Mammary epithelial cell (primary cell): ENCODE results near the gene CRYBB1.

Experiments used
- CTCF ChIP-seq, 2 donors: IDR thresholded peaks in 1 of 2; conservative IDR thresholded peaks in 1 of 2; 2 replicates each; pipeline ENCODE4 v1.5.1; 2011 to 2012; ENCODE audit warnings: inconsistent platforms in 2 of 2, low read length in 2 of 2, mild to moderate bottlenecking in 2 of 2, control low read depth in 1 of 2, low read depth in 1 of 2; ENCODE audit not compliant: insufficient read depth in 1 of 2; ENCODE audit errors: extremely low read depth in 1 of 2
- EZH2 ChIP-seq: IDR thresholded peaks from 2 replicates; pipeline ENCODE4 v1.6.1; 2012; ENCODE audit warnings: low read length, inconsistent platforms, borderline replicate concordance

- TF ChIP-seq CTCF (conservative IDR thresholded peaks at IDR 0.05 in 1 of 2, IDR thresholded peaks at IDR 0.05 in 1 of 2; ENCODE audit: extremely low read depth in 1 of 2, insufficient read depth in 1 of 2, low read depth in 1 of 2, low read length in 2 of 2) = no peak
- no peak for TF ChIP-seq EZH2
Observed at GRCh38 chr22:26651815-26652214, 34.0 kb upstream of the CRYBB1 start.
